GM12878 (cell line): Measurements from ENCODE around the gene NBPF12. TPM values are rescaled to one million over a fixed set of nuclear protein-coding genes. Genes with fewer than 3 reads are reported as not detected.
"Not testable (repeated sequence)": the region's sequence is repeated elsewhere in the genome, so short reads cannot be mapped to it uniquely, and the experiment has no call there.

Experiments
- ATAC-seq: fragments of 200-7000 bp; cut with Tn5 transposase; 3 replicates; pipeline ENCODE4 v1.9.1; 2020; ENCODE audit warnings: mild to moderate bottlenecking, moderate library complexity
- BruUV-seq: library from RNA; stranded (reverse); fragments of 400-500 nt; replicated peaks from 2 replicates; lab custom pipeline; 2021; lab: Mats Ljungman, UMichigan
- CTCF ChIA-PET: fragments of 300-600 bp; sonication (Branson Sonifier 250); formaldehyde crosslinking; extraction: SDS; loops from one replicate; lab custom pipeline; 2021; ENCODE audit warnings: inconsistent platforms; lab: Yijun Ruan, JAX
- POLR2A ChIA-PET: fragments of 350-600 bp; formaldehyde crosslinking; extraction: SDS; loops from one replicate; lab custom pipeline; 2021; ENCODE audit warnings: inconsistent platforms; lab: Charles Lee
- RAD21 ChIA-PET: fragments of 300-600 bp; sonication (Branson Sonifier 250); formaldehyde crosslinking; loops from one replicate; lab custom pipeline; 2023; ENCODE audit warnings: antibody characterized with exemption; ENCODE audit not compliant: unreplicated experiment; lab: Charles Lee
- SMC1A ChIA-PET: fragments of 300-600 bp; sonication (Branson Sonifier 250); formaldehyde crosslinking; loops from one replicate; lab custom pipeline; 2023; ENCODE audit not compliant: unreplicated experiment, uncharacterized antibody; lab: Charles Lee
- DNase-seq: peaks from one replicate; pipeline ENCODE4 v3.0.0-alpha.2; 2011; ENCODE audit warnings: low read depth, low spot score
- FAIRE-seq: peaks from 3 replicates; lab custom pipeline; 2011; peaks lifted over from hg19 to GRCh38; lab: Jason Lieb, UNC
- H2AFZ ChIP-seq: 2 replicates; pipeline ENCODE4 v1.6.0; 2011; ENCODE audit warnings: low read depth, low read length, control low read depth; ENCODE audit not compliant: control insufficient read depth
- H3K27ac ChIP-seq: 2 replicates; pipeline ENCODE4 v1.5.1; 2011; ENCODE audit warnings: control low read depth; ENCODE audit not compliant: control insufficient read depth, insufficient read depth
- H3K27me3 ChIP-seq, 2 experiments: replicated peaks in 1 of 2; 2 replicates each; pipeline versions ENCODE4 v1.6.0 to v1.6.1; 2011; ENCODE audit warnings: low read length in 1 of 2; ENCODE audit not compliant: control insufficient read depth in 2 of 2, insufficient read depth in 2 of 2
- H3K36me3 ChIP-seq, 2 experiments: 2 replicates each; pipeline ENCODE4 v1.5.1; 2011; ENCODE audit warnings: low read length in 1 of 2; ENCODE audit not compliant: control insufficient read depth in 2 of 2, insufficient read depth in 2 of 2
- H3K4me1 ChIP-seq: 2 replicates; pipeline ENCODE4 v1.6.1; 2011; ENCODE audit warnings: mild to moderate bottlenecking, low read length, moderate library complexity, mixed read lengths; ENCODE audit not compliant: control insufficient read depth, insufficient read depth
- H3K4me2 ChIP-seq: 2 replicates; pipeline ENCODE4 v1.6.0; 2011; ENCODE audit warnings: control low read depth; ENCODE audit not compliant: control insufficient read depth, insufficient read depth
- H3K4me3 ChIP-seq: fragments of 200-600 bp; sonication (generic); 2 replicates; pipeline ENCODE4 v1.5.1; 2016
- H3K79me2 ChIP-seq: 2 replicates; pipeline ENCODE4 v1.6.0; 2011; ENCODE audit warnings: low read length; ENCODE audit not compliant: control insufficient read depth, insufficient read depth
- H3K9ac ChIP-seq: 2 replicates; pipeline ENCODE4 v1.8.0; 2011; ENCODE audit warnings: low read length, control low read depth, mixed read lengths; ENCODE audit not compliant: control insufficient read depth, insufficient read depth
- H3K9me3 ChIP-seq: replicated peaks from 3 replicates; pipeline ENCODE4 v1.5.1; 2011; ENCODE audit warnings: mild to moderate bottlenecking, low read length; ENCODE audit not compliant: control insufficient read depth, insufficient read depth
- H4K20me1 ChIP-seq: 2 replicates; pipeline ENCODE4 v1.6.0; 2011; ENCODE audit not compliant: control insufficient read depth, insufficient read depth
- WGBS: methylation state at CpG from one replicate; pipeline ENCODE4 v1.1.6; 2016; ENCODE audit warnings: low lambda C conversion rate; ENCODE audit not compliant: insufficient replicate concordance, insufficient coverage; ENCODE audit errors: missing lambda C conversion rate; 5-methylcytosine and 5-hydroxymethylcytosine counted together
- in situ Hi-C: fragments of 300-500 bp; cut with MboI; formaldehyde crosslinking; loops from 9 replicates; pipeline ENCODE4 v1.14.3; 2018; ENCODE audit warnings: mixed read lengths
- intact Hi-C: fragments of 100-400 bp; cut with micrococcal nuclease; formaldehyde crosslinking; loops from one replicate; pipeline ENCODE4 v1.14.2; 2022; ENCODE audit not compliant: unreplicated experiment
- polyA plus RNA-seq, 11 experiments: library from polyadenylated mRNA; depleted of rRNA in 4 of 11; unstranded in 6 of 11; stranded (reverse) in 5 of 11; fragments of >200 nt; fragmentation: Nextera tagmentation in 4 of 11; fragmentation: Illumina TruSeq in 1 of 11; extraction: Ambion mirVana in 4 of 11; extraction: Trizol in 1 of 11; gene quantifications; 1 replicate in 1 of 11; 2 replicates in 10 of 11; pipeline versions ENCODE4 v1.2.1 to v1.2.3, GENCODE V29; 2011 to 2016; ENCODE audit warnings: inconsistent platforms in 2 of 11, missing spikeins in 2 of 11, low read depth in 1 of 11
- total RNA-seq, 4 experiments: library from RNA; depleted of rRNA in 3 of 4; stranded (reverse); fragments of >200 nt in 3 of 4; fragmentation: Illumina TruSeq in 1 of 4; extraction: Trizol in 1 of 4; gene quantifications; 2 replicates each; pipeline versions ENCODE4 v1.2.1 to v1.2.3, GENCODE V29; 2013 to 2021

The NBPF12 gene
- total and polyA plus RNA-seq, 10 of the 15 experiments (the other 5 are each of a cell fraction or from before 2014, with no cell fraction given), result 2.3 to 19.2 (median 7.0) TPM

GRCh38 chr1:146922614-146923013, 15.5 kb upstream of the NBPF12 start:
- H3K4me2 ChIP-seq, H3K27ac ChIP-seq, SMC1A ChIA-PET, ATAC-seq, RAD21 ChIA-PET, H3K9me3 ChIP-seq, H3K36me3 ChIP-seq, intact Hi-C loops, H3K4me1 ChIP-seq, FAIRE-seq, H3K79me2 ChIP-seq, BruUV-seq, in situ Hi-C loops, POLR2A ChIA-PET, DNase-seq, H3K4me3 ChIP-seq, H4K20me1 ChIP-seq, H3K9ac ChIP-seq, H2AFZ ChIP-seq, H3K27me3 ChIP-seq, CTCF ChIA-PET: not testable (repeated sequence)
- WGBS, result 28% methylated on average over 1 of the region's 1 CpG

DNA sequence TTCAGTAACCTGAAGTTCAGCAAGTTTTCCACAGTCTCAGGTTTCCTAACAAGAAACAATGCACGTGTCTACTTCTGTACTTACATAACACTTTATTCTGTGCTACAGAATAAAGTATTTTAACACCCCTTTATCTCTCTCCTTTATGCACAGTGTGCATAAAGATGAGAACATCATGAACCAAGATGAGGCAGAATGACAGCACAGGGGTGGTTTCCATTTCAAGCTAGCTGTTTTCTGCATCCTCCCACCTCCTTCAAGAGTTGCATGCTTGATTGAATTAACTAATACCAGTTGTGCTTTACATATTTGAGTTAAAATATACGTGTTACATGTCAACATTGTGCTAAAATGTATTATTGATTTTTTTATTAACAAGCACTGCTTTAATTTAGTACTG, 14.0 kb upstream of the NBPF12 start:
- BruUV-seq, H3K9me3 ChIP-seq, H3K4me1 ChIP-seq, intact Hi-C loops, H3K27me3 ChIP-seq, FAIRE-seq, H2AFZ ChIP-seq, H3K4me3 ChIP-seq, CTCF ChIA-PET, POLR2A ChIA-PET, H3K9ac ChIP-seq, H3K4me2 ChIP-seq, RAD21 ChIA-PET, SMC1A ChIA-PET, H3K79me2 ChIP-seq, in situ Hi-C loops, ATAC-seq, DNase-seq, H4K20me1 ChIP-seq, H3K36me3 ChIP-seq, H3K27ac ChIP-seq: not testable (repeated sequence)
- 22% methylated on average over 2 of the region's 2 CpGs for WGBS

GRCh38 chr1:146926413-146926812, 11.7 kb upstream of the NBPF12 start:
- H2AFZ ChIP-seq, H4K20me1 ChIP-seq, H3K36me3 ChIP-seq, in situ Hi-C loops, H3K27ac ChIP-seq, DNase-seq, ATAC-seq, H3K4me1 ChIP-seq, H3K9me3 ChIP-seq, BruUV-seq, FAIRE-seq, H3K4me2 ChIP-seq, H3K9ac ChIP-seq, H3K4me3 ChIP-seq, H3K27me3 ChIP-seq, intact Hi-C loops, SMC1A ChIA-PET, RAD21 ChIA-PET, CTCF ChIA-PET, H3K79me2 ChIP-seq, POLR2A ChIA-PET: not testable (repeated sequence)
- 57% methylated on average over 2 of the region's 2 CpGs for WGBS

GRCh38 chr1:146930225-146930624, 7.9 kb upstream of the NBPF12 start:
- H3K4me1 ChIP-seq, ATAC-seq, H2AFZ ChIP-seq, H3K4me2 ChIP-seq, H3K36me3 ChIP-seq, H3K27me3 ChIP-seq, H3K4me3 ChIP-seq, in situ Hi-C loops, H3K27ac ChIP-seq, H3K9me3 ChIP-seq, SMC1A ChIA-PET, H3K79me2 ChIP-seq, H3K9ac ChIP-seq, H4K20me1 ChIP-seq, BruUV-seq, intact Hi-C loops, POLR2A ChIA-PET, FAIRE-seq, DNase-seq, RAD21 ChIA-PET, CTCF ChIA-PET: not testable (repeated sequence)
- WGBS, result 100% methylated on average over 1 of the region's 1 CpG
